Peyer's patch (tissue), 4 donors: ENCODE data around the gene SPDYE3.

ENCODE experiments used
- CTCF ChIP-seq, 6 experiments: fragments of 450-650 bp in 4 of 6; fragments of 200-600 bp in 2 of 6; sonication (generic) in 1 of 6; IDR thresholded peaks; one replicate each; pipeline ENCODE4 v1.5.1; 2017 to 2019; ENCODE audit warnings: antibody characterized with exemption in 6 of 6, mild to moderate bottlenecking in 3 of 6, moderate library complexity in 1 of 6
- POLR2A ChIP-seq, 2 donors: fragments of 450-650 bp; IDR thresholded peaks; one replicate each; pipeline ENCODE4 v1.5.1; 2017; ENCODE audit warnings: antibody characterized with exemption in 2 of 2, mild to moderate bottlenecking in 2 of 2, moderate library complexity in 2 of 2

- TF ChIP-seq CTCF (IDR thresholded peaks at IDR 0.05), result no peak
- no peak for TF ChIP-seq POLR2A (IDR thresholded peaks at IDR 0.05)
Observed at GRCh38 chr7:100266576-100267354, 40.7 kb upstream of the SPDYE3 start.
